Stimulated activated naive CD8-positive, alpha-beta T cell treated with anti-CD3 and anti-CD28 coated beads, Interleukin-15, amount 100 ng/mL, for 72 hours (primary cell): ENCODE results near the gene RUVBL1.

ENCODE experiments used
- ATAC-seq: fragments of 150-1000 bp; cut with Tn5 transposase; 2 replicates; pipeline ENCODE4 v1.10.0; 2021; ENCODE audit warnings: mild to moderate bottlenecking, moderate library complexity
- DNase-seq, 2 donors: peaks; one replicate each; pipeline ENCODE4 v3.0.0; 2021 to 2022
- H3K27ac Mint-ChIP-seq, 2 donors: one replicate each; pipeline ENCODE4 v1.8.0; 2022; ENCODE audit warnings: mild to moderate bottlenecking in 2 of 2, mixed read lengths in 2 of 2, moderate library complexity in 2 of 2
- H3K27me3 Mint-ChIP-seq: one replicate; pipeline ENCODE4 v1.8.0; 2022; ENCODE audit warnings: mixed read lengths
- H3K4me1 Mint-ChIP-seq: one replicate; pipeline ENCODE4 v1.8.0; 2022; ENCODE audit warnings: mild to moderate bottlenecking, mixed read lengths
- H3K4me3 Mint-ChIP-seq, 2 donors: one replicate each; pipeline ENCODE4 v1.8.0; 2022; ENCODE audit warnings: mild to moderate bottlenecking in 2 of 2, mixed read lengths in 2 of 2, moderate library complexity in 1 of 2
- H3K9me3 Mint-ChIP-seq, 2 donors: one replicate each; pipeline ENCODE4 v1.8.0; 2022; ENCODE audit warnings: mixed read lengths in 2 of 2

RUVBL1 gene

GRCh38 chr3:128079823-128080222 is 43.8 kb downstream of the RUVBL1 start:
- Mint-ChIP-seq H3K9me3 (no peaks in the 10 kb centered on the region), H3K4me1 (peaks cover 19% of the 10 kb centered on the region), H3K27ac (no peak overlapping the region), H3K27me3 (no peaks in the 10 kb centered on the region), H3K4me3 (no peak overlapping the region)
- DNase-seq (no peak), ATAC-seq (no peak)

GRCh38 chr3:128078875-128079274 is 44.7 kb downstream of the RUVBL1 start:
- Mint-ChIP-seq H3K27me3 (no peaks in the 10 kb centered on the region), H3K9me3 (no peaks in the 10 kb centered on the region), H3K27ac (no peak overlapping the region), H3K4me3 (no peak overlapping the region), H3K4me1 (peaks cover 21% of the 10 kb centered on the region)
- DNase-seq: no peak
- ATAC-seq: no peak

- Mint-ChIP-seq H3K27ac (no peak overlapping the region), H3K4me1 (peaks cover 21% of the 10 kb centered on the region), H3K4me3 (no peak overlapping the region), H3K9me3 (no peaks in the 10 kb centered on the region), H3K27me3 (no peaks in the 10 kb centered on the region)
- ATAC-seq (no peak), DNase-seq (no peak)
Measured at GRCh38 chr3:128078322-128078721, 45.3 kb downstream of the RUVBL1 start.

- peaks cover 21% of the 10 kb centered on the region for H3K4me1 Mint-ChIP-seq
- H3K27me3 Mint-ChIP-seq: no peaks in the 10 kb centered on the region
- H3K9me3 Mint-ChIP-seq: no peaks in the 10 kb centered on the region
- DNase-seq: no peak
- H3K4me3 Mint-ChIP-seq: no peak overlapping the region
- no peak for ATAC-seq
- no peak overlapping the region for H3K27ac Mint-ChIP-seq
Measured at GRCh38 chr3:128077665-128078064, 45.9 kb downstream of the RUVBL1 start.

GRCh38 chr3:128077202-128077624 is 46.4 kb downstream of the RUVBL1 start:
- Mint-ChIP-seq H3K27me3 (no peaks in the 10 kb centered on the region), H3K4me1 (peaks cover 21% of the 10 kb centered on the region), H3K4me3 (no peak overlapping the region), H3K9me3 (no peaks in the 10 kb centered on the region), H3K27ac (no peak overlapping the region)
- DNase-seq (no peak), ATAC-seq (no peak)

- DNase-seq (peak in 1 of 2 donors; percentile 30), ATAC-seq (peak; percentile 39)
- H3K4me1 Mint-ChIP-seq: peaks cover 21% of the 10 kb centered on the region
Measured at GRCh38 chr3:128076483-128077201, 47.0 kb downstream of the RUVBL1 start.

GRCh38 chr3:128075522-128076482 is 47.8 kb downstream of the RUVBL1 start:
- Mint-ChIP-seq H3K9me3 (no peaks in the 10 kb centered on the region), H3K27ac (peak overlapping the region; percentile 12 to 74), H3K27me3 (no peaks in the 10 kb centered on the region), H3K4me3 (peak overlapping the region; percentile 58 to 78), H3K4me1 (peaks cover 21% of the 10 kb centered on the region)
- peak; percentile 75 for ATAC-seq
- peak; percentile 79 for DNase-seq

More at GRCh38 chr3:128076483-128077201, 47.0 kb downstream of the RUVBL1 start:
- H3K4me3 Mint-ChIP-seq: peak overlapping the region; percentile 15 to 78
- no peaks in the 10 kb centered on the region for H3K27me3 Mint-ChIP-seq
- H3K27ac Mint-ChIP-seq: no peak overlapping the region
- no peaks in the 10 kb centered on the region for H3K9me3 Mint-ChIP-seq

- Mint-ChIP-seq H3K27ac (peak overlapping the region in 1 of 2 donors; percentile 74), H3K4me3 (peak overlapping the region in 1 of 2 donors; percentile 78), H3K9me3 (no peaks in the 10 kb centered on the region), H3K27me3 (no peaks in the 10 kb centered on the region), H3K4me1 (peaks cover 21% of the 10 kb centered on the region)
- ATAC-seq: no peak
- no peak for DNase-seq
Measured at GRCh38 chr3:128074851-128075521, 48.6 kb downstream of the RUVBL1 start.

GRCh38 chr3:128073807-128074206 is 49.8 kb downstream of the RUVBL1 start:
- no peak overlapping the region for H3K4me3 Mint-ChIP-seq
- no peak overlapping the region for H3K27ac Mint-ChIP-seq

GRCh38 chr3:128073185-128073725 is 50.4 kb downstream of the RUVBL1 start:
- Mint-ChIP-seq H3K4me1 (peaks cover 21% of the 10 kb centered on the region), H3K9me3 (no peaks in the 10 kb centered on the region), H3K4me3 (no peak overlapping the region), H3K27ac (no peak overlapping the region), H3K27me3 (no peaks in the 10 kb centered on the region)
- DNase-seq: no peak
- no peak for ATAC-seq

More at GRCh38 chr3:128073807-128074206, 49.8 kb downstream of the RUVBL1 start:
- no peak for ATAC-seq
- peaks cover 21% of the 10 kb centered on the region for H3K4me1 Mint-ChIP-seq
- H3K27me3 Mint-ChIP-seq: no peaks in the 10 kb centered on the region
- H3K9me3 Mint-ChIP-seq: no peaks in the 10 kb centered on the region
- DNase-seq: no peak

- Mint-ChIP-seq H3K9me3 (no peaks in the 10 kb centered on the region), H3K4me1 (peaks cover 22% of the 10 kb centered on the region), H3K27me3 (no peaks in the 10 kb centered on the region), H3K27ac (no peak overlapping the region), H3K4me3 (no peak overlapping the region)
- ATAC-seq (no peak), DNase-seq (no peak)
Measured at GRCh38 chr3:128072454-128073184, 51.0 kb downstream of the RUVBL1 start.

- Mint-ChIP-seq H3K4me1 (peaks cover 27% of the 10 kb centered on the region), H3K27me3 (no peaks in the 10 kb centered on the region), H3K9me3 (no peaks in the 10 kb centered on the region), H3K27ac (peak overlapping the region in 1 of 2 donors; percentile 90), H3K4me3 (no peak overlapping the region)
- ATAC-seq: no peak
- DNase-seq: no peak
Measured at GRCh38 chr3:128071771-128072453, 51.7 kb downstream of the RUVBL1 start.

- H3K4me1 Mint-ChIP-seq: peaks cover 21% of the 10 kb centered on the region
- peak overlapping the region in 1 of 2 donors; percentile 90 for H3K27ac Mint-ChIP-seq
- no peaks in the 10 kb centered on the region for H3K9me3 Mint-ChIP-seq
- H3K4me3 Mint-ChIP-seq: no peak overlapping the region
- ATAC-seq (no peak), DNase-seq (no peak)
- H3K27me3 Mint-ChIP-seq: no peaks in the 10 kb centered on the region
Measured at GRCh38 chr3:128070898-128071591, 52.6 kb downstream of the RUVBL1 start.

- no peak for ATAC-seq
- no peak overlapping the region for H3K4me3 Mint-ChIP-seq
- H3K4me1 Mint-ChIP-seq: peaks cover 6% of the 10 kb centered on the region
- no peak overlapping the region for H3K27ac Mint-ChIP-seq
- H3K9me3 Mint-ChIP-seq: no peaks in the 10 kb centered on the region
- DNase-seq: no peak
- H3K27me3 Mint-ChIP-seq: no peaks in the 10 kb centered on the region
Measured at GRCh38 chr3:128069271-128069670, 54.3 kb downstream of the RUVBL1 start.
